Tibial nerve (tissue), 4 donors: ENCODE results near the gene IGSF9.

ENCODE experiments used
- EP300 ChIP-seq, 2 donors: sonication (generic); formaldehyde crosslinking; IDR thresholded peaks; one replicate each; pipeline ENCODE4 v1.6.1; 2017; ENCODE audit warnings: antibody characterized with exemption in 2 of 2, mild to moderate bottlenecking in 1 of 2
- TF ChIP-seq, protein P1 (sequence below), 5 experiments: fragments of 200-600 bp in 3 of 5; fragments of 450-650 bp in 2 of 5; sonication (generic) in 3 of 5; IDR thresholded peaks; one replicate each; pipeline ENCODE4 v1.5.1; 2016 to 2019; ENCODE audit warnings: antibody characterized with exemption in 5 of 5, mild to moderate bottlenecking in 3 of 5, moderate library complexity in 2 of 5

DNA sequence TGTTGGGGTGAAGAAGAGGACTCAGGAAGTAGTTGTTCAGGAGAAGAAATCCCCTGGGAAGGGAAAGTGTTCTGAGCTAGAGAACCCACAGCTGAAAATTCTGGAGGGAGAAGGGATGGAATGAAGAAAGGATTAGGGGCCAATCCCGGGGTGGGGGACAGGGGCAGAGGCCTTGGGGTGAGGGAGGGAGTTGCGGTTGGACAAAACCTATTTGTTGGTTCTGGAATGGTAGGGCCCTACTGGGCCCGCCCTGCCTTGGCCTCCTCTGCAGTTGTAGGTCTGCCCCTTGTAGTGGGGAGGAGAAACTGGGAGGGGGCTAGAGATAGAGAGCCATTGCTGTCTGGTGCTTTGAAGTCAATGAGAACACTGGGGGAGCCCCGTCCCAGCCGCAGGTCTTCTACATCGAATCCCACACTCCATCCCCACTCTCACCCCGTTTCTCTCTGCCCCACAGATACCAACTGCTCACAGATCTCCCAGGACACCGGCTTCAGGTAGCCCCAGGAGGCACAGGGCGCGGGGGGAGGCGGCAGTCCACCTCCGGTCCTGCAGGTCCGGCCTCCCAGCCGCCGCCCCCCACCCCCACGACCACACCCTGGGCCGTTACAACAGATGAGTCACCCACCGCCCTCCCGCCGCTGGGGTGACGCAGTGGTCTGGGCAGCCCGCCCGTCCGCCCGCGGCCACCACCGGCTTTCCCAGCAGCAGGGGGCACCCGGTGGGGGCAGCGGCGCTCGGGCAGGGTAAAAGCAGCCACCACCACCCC is 21.2 kb downstream of the IGSF9 start:
- TF ChIP-seq EP300 (IDR thresholded peaks at IDR 0.05), result peak; percentile 26 to 87
- TF ChIP-seq, protein P1, sequence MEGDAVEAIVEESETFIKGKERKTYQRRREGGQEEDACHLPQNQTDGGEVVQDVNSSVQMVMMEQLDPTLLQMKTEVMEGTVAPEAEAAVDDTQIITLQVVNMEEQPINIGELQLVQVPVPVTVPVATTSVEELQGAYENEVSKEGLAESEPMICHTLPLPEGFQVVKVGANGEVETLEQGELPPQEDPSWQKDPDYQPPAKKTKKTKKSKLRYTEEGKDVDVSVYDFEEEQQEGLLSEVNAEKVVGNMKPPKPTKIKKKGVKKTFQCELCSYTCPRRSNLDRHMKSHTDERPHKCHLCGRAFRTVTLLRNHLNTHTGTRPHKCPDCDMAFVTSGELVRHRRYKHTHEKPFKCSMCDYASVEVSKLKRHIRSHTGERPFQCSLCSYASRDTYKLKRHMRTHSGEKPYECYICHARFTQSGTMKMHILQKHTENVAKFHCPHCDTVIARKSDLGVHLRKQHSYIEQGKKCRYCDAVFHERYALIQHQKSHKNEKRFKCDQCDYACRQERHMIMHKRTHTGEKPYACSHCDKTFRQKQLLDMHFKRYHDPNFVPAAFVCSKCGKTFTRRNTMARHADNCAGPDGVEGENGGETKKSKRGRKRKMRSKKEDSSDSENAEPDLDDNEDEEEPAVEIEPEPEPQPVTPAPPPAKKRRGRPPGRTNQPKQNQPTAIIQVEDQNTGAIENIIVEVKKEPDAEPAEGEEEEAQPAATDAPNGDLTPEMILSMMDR (IDR thresholded peaks at IDR 0.05), result peak in 2 of 5 experiments; percentile 4 to 30
